SK-N-DZ (cell line): ENCODE data around the gene L3MBTL2.

Source experiments
- DNase-seq: peaks from one replicate; pipeline ENCODE4 v3.0.0-alpha.2; 2015; ENCODE audit warnings: low spot score

The L3MBTL2 gene

DNA sequence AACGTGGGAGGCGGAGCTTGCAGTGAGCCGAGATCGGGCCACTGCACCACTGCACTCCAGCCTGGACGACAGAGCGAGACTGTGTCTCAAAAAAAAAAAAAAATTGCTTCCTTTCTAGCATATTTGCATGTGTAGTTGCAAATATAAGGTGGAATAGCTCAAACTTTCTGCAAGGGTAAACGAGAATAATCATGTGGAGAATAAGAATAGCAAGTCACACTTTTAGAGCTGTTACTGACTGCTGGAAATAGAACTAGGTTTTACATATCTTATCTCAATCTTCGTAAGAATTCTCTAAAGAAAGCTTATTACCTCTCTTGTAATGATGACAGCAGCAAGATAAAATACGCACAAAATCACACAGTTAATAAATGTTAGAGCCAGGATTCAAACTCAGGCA lies 1.6 kb downstream of the L3MBTL2 start:
- DNase-seq = no peak

DNA sequence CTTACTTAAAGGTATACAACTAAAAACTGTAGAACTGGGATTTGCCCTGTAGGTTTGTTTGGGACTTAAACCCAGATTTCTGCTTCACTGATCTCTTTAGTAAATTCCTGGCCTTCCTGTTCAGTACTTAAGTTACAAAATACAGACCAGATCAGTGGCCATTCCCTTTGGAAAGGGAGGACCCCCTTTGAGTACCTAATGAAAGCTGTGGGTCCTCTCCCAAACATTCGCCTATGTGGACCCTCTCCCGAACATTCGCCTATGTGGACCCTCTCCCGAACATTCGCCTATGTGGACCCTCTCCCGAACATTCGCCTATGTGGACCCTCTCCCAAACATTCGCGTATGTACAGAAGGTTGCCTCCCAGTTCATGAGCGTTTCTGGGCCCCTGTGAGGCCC lies 10.3 kb downstream of the L3MBTL2 start:
- DNase-seq = no peak

DNA sequence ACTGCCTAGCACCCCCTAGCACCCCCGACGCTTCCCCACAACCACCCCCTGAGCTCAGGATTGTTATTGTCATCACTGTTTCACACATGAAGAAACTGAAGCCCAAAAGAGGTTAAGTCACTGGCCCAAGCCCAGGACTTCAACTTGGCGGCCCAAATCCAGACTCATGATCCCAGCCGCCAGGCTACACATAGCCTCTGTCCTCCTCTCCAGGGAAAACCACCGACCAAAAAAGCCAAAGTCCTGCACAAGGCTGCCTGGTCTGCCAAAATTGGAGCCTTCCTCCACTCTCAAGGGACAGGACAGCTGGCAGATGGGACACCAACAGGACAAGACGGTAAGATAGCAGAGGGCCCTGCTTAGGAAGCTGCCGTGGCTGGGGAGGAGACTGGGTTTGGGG lies 10.8 kb downstream of the L3MBTL2 start:
- no peak for DNase-seq

DNA sequence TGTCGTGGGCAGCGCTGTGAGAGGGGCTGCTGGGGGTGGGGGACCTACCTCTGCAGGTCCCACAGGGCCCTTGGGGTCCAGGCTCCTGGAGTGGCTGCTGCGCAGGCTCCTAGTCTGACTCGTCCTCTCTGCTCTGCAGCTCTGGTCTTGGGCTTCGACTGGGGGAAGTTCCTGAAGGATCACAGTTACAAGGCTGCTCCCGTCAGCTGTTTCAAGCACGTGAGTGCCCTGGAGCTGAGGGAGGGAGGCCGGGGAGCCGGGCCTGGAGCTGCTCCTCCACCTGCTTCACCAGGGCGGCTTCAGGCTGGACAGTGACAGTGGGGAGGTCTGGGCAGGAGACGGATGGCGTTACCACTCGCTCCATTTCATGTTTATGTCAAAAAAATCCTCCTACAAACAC lies 11.9 kb downstream of the L3MBTL2 start:
- DNase-seq = no peak

DNA sequence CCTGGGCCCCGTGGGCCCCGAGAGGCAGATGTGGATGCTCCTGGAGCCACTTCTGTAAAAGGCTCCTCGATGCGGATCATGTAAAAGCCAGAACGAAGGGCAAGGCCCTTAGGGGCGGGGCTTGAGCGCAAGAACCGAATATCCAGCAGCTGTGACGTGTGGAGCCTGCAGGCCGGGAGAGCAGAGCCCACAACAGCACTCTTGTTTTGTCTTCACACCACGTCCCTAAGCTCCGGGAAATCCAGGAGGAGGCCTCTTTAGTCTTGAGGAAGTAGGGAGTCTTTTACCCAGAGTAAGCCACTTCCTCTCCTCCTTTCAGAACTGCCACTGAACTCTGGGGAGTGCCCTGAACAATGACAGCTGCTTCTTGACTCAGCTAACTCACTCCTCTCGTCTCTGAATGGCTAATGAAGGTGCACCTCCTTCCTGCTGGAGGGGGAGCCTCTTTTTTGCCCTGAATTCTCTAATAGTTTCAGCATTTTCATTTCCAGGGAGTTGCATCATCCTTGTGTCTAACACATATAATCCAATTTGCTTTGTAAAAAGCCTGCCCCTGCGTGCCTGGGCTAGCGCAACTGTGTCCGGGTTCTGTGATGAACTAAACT lies 12.5 kb downstream of the L3MBTL2 start:
- peak; percentile 51 for DNase-seq

DNA sequence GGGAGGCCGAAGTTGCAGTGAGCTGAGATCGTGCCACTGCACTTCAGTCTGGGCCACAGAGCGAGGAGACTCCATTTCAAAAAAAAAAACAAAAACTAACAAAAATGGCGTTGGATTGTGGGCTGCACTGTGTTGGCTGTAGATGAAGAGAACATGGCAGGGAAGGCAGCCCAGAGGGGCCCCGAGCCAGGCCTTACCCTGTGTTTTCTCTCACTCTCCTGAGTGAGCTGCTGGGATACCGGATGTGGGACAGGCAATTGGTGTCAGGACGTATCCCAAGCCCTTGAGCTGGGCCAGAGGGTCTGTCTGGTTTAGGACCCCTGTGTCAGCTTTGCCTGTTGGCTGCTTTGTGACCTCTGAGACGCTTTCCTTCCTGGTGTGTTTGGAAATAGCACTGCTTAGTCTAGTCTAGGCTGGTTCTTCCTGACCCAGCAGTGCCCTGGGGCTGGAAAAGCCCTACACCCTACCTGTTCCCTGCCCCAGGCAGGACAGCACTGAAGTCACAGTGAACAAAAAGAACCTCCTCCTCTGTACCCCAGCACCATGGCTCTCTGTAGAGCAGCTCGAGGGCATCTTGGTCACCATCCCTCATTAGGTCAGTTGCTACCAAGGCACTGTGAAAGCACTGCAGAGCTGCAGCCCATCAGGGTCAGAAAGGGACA lies 17.9 kb downstream of the L3MBTL2 start:
- DNase-seq = no peak

DNA sequence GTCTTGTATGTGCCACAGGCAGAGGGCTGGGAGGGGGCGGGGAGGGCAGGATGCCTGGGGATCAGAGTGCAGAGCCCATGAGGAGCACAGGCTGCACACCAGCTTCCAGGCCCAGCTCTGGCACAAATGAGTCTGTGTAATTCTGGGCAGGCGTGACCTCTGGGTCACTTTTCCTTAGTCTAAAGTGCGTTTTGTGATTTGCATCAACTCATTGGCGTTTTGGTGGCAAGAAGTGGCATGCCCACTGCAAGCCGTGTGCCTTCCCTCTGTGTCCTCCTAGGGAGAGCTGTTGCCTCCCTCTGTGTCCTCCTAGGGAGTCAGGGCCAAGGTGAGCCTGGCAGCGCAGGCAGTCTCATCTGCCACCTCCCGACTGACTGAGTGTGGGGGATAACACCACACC lies 18.4 kb downstream of the L3MBTL2 start:
- no peak for DNase-seq

DNA sequence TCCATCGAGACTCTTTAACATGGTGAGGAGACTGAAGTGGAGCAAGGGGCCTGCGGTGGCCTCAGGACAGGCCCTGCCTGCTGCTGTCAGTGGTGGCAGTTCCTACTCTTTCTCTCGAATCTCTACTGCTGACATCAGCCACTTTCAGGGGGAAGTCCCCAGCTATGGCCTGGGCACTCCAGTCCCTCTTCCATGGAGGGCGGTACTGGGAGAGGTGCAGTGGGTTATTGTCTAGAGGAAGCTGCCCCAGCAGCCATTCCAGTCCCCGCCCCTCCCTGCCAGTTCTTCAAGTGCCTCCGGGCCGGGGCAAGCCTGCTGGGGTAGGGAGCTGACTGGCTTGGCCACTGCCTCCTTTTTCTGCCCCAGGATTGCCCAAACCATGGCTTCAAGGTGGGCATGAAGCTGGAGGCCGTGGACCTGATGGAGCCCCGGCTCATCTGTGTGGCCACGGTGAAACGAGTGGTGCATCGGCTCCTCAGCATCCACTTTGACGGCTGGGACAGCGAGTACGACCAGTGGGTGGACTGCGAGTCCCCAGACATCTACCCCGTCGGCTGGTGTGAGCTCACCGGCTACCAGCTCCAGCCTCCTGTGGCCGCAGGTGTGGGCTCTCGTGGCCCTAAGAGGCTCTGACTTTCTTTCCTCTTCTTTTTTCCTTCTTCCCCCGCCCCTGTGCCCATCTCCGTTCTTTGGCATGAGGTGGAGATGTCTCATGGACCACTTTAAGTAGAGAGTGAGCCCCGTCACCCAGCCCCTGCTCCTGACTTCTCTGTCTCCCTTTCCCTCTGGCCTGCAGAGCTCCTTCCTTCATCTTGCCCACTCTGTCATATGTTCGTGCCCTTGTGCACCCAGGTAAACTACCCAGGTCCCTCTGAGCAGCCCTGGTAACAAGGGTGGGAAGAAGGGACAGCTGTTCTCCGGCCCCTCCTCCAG lies 21.9 kb downstream of the L3MBTL2 start:
- no peak for DNase-seq

DNA sequence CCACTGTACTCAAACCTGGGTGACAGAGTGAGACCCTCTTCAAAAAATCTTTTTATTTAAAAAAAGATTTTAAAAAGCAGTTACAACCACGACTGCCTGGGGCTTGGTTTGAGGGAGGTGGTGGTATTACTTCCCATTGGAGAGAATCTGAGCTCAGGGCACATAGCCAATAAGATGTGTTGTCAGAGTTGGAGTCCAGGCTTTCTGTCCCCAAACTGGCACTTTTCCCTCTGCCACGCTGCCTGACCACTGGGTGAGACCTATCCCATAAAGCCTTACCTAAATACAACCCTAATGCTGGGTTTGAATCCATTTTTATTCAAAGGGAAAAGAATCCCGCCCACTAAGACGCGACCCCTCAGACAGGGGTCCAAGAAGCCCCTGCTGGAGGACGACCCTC lies 24.1 kb downstream of the L3MBTL2 start:
- no peak for DNase-seq

DNA sequence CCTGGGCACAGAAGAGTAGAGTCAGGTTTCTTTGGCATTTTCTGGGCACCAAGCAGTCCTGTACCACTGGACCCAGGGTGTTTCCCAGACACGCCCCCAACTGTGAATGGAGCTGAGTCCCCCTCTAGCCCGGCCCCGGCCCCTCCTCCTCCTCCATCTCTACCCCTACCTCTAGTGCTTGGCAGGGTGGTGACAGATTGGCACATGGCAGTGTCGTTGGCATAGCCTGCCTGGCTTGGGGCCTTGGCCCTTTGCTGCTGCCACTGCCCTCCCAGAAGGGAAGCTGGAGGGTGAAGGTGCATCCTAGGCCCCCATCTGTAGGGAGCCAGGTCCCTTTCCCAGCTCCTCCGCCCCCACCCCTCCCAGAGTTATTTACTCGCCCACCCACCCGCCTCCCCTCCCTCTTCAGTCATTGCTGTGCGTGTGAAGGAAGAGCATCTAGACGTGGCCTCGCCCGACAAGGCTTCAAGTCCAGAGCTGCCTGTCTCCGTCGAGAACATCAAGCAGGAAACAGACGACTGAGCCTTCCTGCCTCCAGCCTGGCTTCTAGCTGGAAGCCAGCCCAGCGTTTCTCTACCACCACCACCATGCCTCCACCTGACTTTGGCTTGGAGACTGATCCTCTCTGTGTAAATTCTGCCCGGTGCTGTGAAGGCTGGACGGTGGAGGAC lies 24.8 kb downstream of the L3MBTL2 start:
- no peak for DNase-seq

DNA sequence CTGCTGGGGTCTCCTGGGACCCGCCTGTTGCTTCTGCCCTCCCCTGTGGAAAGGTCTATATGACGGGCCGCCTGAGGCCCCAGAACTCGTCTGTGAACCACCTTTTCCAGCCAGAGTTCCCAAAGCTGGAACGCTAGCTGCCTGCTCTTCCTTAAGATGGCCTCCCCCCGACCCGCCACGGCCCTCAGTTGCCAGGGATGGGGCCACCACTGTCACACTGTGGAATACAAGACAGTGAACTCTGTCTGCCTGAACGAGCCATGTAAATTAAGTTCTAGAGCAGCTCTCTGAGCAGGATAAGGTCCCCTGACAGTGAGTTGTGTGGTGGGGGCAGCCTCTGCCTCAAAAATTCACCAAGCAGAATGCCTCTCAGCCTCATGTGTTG lies 25.3 kb downstream of the L3MBTL2 start:
- no peak for DNase-seq

DNA sequence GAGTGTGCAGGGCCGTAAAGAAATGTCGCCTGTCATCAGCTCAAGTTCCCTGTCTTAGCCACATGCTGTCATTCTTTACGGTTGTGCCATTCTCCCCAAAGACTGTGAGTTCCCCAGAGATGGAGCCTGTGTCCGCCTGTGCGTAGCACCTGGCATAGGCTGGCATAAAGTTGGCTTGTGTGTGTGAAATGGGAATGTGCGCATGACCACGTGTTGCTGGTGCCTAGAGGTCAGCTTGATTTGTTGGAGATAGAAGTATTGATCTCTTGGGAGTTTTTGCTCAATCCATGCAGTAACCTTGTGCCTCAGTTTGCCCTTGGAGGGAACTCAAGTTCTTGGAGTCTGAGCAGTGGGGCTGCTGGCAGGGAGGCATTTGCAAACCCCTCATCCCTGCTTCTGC lies 26.3 kb downstream of the L3MBTL2 start:
- no peak for DNase-seq

DNA sequence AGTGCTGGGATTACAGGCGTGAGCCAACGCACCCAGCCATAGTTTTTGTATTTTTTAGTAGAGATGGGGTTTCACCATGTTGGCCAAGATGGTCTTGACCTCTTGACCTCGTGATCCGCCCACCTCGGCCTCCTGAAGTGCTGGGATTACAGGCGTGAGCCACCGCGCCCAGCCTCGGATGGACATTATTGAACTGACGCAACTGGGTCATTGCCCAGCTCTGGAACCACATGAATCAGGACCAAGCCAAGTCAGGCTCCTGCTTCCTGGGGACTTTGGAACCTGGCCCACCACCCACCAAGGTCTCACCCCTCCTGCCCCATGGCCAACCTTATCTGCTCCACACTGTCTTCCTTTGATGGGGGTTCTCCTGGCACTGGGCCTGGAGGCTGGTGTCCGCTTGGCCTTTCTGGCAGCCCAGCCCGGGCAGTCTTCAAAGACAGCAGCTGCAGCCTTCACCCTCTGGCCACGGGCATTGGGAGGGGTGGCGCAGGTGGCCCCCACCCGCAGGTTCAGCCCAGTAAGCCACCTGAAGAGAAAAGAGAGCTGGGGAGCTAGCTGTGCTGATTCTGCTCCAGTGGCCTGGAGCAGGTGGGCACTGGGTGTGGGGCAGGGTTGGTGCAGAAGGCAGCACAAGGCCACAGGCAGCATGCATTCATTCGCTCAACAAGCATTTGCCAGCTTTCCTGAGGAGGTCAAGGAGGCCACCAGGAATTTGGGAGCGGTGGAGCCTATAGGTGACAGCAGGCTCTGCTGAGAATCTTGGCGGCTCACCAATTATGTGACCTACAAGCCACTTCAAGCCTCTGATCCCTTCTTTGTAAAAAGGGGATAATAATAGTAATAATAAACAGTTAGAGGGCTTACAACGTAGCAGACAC lies 29.9 kb downstream of the L3MBTL2 start:
- no peak for DNase-seq

DNA sequence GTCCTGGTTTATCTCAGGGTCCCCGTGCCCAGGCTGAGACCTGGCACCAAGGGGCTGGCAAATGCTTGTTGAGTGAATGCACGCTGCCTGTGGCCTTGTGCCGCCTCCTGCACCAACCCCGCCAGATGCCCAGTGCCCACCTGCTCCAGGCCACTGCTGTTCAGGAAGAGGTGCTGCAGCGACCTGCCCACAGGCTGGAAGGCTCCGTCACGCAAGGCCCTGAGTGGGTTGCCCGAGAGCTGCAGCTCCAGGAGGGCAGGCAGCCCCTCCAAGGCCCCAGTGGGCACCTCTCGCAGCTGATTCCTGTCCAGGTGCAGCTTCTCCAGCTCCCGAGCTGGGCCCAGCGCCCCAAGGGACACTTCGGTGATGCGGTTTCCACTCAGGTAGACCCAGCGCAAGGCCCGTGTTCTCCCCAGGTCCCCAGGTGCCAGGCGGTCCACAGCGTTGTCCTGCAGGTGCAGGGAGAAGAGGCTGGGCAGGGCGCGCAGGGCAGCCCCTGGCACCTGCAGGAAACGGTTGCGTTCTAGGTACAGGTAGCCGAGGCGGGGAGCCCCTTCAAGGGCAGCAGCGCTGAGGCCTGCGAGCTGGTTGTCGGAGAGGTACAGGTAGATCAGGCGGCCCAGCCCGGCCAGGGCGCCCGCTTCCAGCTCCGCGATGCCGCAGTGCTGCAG lies 32.1 kb downstream of the L3MBTL2 start:
- DNase-seq = no peak

DNA sequence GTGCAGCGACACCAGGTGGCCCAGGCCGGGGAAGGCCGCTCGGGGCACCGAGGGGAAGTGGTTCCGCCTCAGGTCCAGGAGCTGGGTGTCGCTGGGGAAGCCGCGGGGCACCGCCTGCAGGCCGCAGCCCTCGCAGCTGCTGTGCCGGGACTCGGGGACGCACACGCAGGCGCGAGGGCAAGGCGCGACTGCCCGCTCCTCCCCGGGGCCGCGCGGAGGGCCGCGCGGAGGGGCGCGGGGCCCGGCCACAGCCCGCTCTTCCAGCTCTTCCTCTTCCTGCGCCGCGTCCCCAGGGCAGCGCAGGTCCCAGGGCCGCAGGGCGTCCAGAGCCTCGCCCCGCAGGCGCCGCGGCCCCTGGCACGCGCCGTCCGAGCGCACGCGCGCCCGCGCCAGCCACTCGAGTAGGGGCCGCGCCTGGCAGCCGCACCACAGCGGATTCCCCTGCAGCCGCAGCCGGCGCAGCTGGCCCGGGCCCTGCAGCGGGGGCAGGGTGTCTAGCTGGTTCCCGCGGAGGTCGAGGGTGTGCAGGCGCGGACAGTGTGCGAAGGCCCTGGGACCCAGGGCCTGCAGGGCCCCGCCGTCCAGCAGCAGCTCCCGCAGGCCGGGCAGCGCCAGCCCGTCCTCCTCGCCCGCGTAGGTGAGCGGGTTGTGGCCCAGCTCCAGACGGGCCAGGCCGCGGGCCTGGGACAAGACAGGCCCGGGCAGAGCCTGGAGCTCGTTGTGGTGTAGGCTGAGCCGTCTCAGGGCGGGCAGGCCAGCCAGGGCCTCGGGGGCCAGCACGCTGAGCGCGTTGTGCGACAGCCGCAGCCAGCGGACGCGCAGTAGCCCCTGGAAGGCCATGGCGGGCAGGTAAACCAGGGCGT lies 32.8 kb downstream of the L3MBTL2 start:
- peak; percentile 43 for DNase-seq

DNA sequence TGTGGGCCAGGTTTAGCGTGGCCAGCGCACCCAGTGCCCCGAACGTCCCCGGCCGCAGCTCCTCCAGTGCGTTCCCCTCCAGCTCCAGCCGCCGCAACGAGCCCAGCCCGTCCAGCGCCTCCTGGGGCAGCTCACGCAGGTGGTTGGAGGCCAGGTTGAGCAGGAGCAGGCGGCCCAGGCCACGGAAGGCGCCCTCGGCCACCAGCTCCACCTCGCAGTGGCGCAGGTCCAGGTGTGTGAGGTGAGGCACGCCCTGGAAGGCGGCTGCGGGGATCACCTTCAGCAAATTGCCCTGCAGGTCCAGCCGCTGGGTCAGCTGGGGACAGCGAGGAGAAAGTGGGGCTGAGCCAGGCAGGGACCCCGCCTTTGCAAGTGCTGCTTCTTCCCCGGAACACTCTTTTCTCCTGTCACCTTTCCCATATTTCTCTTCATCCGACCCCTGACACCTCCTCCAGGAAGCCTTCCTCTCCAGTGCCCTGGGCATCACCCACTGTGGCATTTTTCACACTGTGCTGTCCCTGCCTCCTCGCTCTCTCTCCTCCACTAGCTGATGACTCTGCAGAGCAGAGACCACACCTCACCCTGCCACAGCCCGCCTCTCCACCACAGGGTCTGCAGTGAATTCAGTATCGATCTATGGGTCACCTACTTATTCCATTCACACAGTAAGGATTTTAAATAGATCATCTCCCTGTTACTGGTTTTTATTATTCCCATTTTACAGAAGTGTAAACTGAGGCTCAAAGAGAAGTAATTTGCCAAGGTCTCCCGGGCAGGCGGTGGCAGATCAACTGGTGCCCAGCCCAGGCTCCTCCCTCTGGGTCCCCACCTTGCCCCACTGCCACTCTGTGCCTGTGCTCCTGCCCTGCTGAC lies 33.7 kb downstream of the L3MBTL2 start:
- DNase-seq = no peak

DNA sequence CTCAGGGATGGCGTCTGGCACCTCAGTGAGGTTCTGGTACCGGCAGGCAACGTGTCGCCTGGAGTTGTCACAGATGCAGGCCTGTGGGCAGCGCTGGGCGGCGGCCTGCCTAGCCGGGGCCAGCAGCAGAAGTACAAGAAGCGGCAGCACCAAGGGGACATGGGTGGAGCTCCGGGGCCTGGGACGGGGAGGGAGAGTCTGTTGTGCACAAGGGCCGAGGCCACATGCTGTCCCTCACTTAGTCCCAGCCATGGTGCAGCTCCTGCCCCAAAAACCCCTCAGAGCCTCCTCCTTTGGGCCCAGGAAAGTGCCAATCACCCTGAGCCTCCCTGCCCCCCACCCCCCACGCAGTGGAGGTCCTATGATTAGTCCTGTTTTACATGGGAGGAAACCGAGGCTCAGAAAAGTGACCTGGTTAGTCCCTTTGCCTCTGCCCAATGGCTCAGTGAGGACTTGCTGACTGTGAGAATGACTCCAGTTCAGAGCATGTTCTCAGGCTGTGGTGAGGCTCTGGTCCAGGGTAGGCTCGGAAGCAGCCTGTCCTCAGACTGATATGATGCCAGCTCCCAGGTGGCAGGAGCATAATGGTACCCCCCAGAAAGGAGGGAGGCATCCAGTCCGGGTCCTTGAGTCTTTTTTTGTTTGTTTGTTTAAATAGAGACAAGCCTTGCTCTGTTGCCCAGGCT lies 34.5 kb downstream of the L3MBTL2 start:
- DNase-seq = no peak
